GM19099 (cell line): ENCODE data around the gene USH1G.

Experiments used
- POLR2A ChIP-seq: IDR thresholded peaks from 3 replicates; pipeline ENCODE4 v1.6.1; 2011; ENCODE audit warnings: low read depth; ENCODE audit not compliant: insufficient read length; ENCODE audit errors: extremely low read depth

Gene USH1G

GRCh38 chr17:74877592-74878548 is 45.2 kb downstream of the USH1G start:
- no peak for TF ChIP-seq POLR2A

DNA sequence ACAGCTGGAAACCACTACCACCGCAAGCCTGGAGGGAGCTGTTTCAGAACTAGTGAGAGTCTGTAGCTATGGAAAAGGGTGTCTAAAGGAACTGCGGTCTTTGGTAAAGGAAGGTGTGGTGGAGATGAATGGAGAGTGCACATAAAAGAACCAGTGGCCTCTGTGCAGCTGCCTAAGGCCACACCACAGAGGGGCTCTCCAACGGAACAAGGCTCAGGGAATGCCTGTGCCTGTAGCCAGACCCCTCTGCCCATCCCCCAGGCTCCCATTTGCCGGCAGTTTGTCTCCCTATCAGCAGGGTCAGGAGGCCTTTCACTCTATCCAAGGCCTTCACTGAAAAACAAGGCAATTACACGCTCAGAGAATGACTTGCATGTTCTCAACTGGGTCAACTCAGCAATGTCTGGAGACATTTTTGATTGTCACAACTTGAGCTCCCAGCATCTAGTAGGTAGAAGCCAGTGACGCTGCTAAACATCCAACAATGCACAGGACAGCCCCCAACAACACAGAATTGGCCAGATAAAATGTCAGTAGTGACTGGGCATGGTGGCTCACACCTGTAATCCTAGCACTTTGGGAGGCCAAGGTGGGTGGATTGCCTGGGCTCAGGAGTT is 47.0 kb downstream of the USH1G start:
- TF ChIP-seq POLR2A: no peak

- TF ChIP-seq POLR2A: no peak
Observed at GRCh38 chr17:74875155-74875976, 47.7 kb downstream of the USH1G start.

DNA sequence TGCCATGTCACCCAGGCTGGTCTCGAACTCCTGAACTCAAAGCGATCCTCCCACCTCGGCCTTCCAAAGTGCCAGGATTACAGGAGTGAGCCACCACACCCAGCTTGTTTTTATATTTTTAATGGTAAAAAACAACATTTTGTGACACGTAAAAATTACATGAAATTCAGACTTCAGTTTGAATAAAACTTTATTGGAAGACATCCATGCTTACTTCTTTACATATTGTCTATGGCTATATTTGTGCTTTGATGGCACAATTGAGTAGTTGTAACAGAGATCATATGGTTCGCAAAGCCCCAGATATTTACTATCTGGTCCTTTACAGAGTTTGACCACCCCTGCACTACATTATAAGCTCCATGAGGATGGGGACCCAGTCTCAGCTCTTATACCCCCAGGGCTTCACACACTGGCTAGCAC is 48.4 kb downstream of the USH1G start:
- no peak for TF ChIP-seq POLR2A

DNA sequence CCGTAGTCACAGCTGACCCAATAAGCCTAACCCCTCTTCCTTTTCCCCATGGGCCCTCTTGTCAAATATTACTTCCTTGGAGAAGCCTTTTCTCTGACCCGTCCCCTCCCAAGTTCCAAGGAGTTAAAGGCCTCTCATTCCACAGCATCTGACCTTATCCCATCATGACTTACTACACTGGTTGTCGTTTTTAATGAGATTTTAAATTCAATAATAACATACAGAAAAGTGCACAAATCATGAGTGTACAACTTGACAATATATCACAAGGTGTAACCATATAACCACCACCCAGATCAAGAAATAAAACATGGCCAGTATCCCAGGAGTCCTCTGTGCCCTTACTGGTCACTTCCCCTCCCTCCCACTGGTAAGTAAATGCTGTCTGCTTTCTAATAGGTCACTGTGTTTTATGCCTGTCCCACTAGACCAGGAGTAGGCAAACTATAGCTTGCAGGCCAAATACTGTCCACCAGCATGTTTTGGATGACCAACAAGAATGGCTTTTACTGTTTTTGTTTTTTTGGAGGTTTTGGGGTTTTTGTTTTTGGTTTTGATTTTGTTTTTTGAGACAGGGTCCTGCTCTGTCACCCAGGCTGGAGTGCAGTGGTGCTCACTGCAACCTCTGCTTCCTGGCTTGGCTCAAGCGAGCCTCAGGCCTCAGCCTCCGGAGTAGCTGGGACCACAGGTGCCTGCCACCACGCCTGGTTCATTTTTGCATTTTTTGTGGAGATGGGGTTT is 49.0 kb downstream of the USH1G start:
- no peak for TF ChIP-seq POLR2A

DNA sequence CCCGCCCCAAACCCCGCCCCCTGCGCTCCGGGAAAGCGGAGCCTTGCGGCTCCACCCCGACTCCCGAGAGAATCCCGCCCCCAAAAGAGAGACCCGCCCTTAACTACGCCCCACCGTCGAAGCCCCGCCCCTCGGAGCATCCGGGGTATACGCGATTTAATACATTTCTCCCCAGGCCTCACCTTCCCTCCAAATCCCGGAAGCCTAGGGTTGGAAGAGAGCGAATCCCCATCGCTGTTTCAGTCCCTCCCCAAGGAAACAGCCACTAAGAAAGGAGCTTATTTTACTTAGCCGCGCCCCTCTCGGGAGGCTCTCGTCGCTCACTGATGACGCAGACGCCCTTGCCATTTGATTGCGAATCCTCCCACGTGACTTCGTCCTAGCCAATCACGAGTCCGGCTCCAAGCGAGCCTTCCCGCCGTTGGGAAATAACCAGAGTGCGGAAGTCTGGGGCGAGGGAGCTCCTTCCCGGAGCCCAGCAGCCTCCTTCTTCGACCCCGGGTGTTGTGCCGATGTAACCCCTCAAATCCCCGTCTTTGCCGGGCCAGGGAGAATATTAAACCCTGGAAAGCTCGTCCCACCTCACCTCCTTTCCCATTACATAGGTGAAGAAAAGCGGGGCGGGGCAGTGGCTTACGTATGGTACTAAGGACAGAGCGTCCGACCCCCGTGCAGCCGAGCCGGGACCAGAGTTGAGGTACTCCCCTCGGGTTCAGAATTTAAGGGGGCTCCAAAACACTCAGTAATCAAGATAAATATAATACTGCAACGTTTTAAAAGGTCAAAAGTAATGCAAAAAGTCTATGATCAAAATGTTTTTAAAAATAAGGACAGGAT is 49.8 kb downstream of the USH1G start:
- TF ChIP-seq POLR2A: peak; percentile 98

DNA sequence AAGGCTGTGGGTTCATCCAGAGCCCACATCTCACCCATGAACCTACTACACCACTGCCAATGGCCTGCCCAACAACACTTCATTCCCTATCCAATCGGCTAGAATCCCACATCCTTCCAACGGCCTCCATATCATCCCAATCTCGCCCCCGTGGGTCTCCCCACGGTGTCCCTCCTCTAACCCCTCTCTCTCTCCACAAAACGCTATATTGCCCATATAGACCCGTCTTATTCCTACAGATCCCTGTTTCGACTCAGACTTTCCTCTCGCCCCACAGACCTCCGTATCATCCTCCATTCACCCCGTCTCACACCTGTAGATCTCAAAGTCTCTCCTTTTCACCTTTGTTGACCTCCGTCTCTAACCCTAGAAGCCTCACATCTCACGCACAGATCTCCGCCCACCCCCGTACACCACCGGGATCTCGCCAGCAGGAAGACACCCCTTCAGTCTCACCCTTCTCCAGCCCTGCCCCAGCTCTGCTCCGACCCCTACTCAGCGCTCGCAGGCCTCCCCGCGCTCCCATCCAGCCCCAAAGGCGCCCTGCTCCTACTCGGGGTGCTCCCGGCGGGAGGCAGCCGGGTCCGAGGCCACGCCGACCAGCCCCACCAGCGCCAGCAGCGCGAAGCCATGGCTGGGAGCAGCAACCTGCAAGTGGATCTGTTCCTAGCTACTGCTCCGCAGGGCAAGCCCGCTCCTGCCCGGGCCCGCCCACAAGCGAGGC is 50.6 kb downstream of the USH1G start, which contains the start of gene FDXR:
Gene FDXR (minus strand): TSS at position 682 of the 724 bp plus-strand sequence. CDS start 50 bp downstream, at position 632.
- TF ChIP-seq POLR2A: peak; percentile 78

GRCh38 chr17:74871356-74872076 is 51.5 kb downstream of the USH1G start:
- no peak for TF ChIP-seq POLR2A

- no peak for TF ChIP-seq POLR2A
Observed at GRCh38 chr17:74870512-74870911, 52.5 kb downstream of the USH1G start.

DNA sequence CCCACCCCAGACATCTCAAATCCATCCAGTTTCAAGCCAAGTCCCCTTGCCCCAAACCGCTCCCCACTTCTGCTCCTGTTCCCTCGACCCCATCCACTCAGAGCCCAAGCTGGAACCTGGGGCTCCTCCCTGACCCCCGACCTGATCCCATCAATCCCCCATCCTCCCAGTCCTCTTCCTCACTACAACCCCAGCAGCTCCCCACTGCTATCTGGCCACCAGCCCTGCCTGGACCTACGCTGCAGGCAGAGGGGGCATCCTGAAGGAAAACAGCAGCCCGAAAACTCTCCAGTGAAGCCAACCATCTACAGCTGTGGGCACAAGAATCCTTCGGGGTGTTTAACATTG is 54.2 kb downstream of the USH1G start:
- no peak for TF ChIP-seq POLR2A

GRCh38 chr17:74868251-74868907 is 54.7 kb downstream of the USH1G start:
- TF ChIP-seq POLR2A: no peak
